ENCODE data around the gene CD27.

The CD27 gene

GRCh38 chr12:6444704-6445688, at the start of gene CD27:
Gene CD27 (plus strand): TSS chr12:6444955. CDS start chr12:6445096, 141 bp downstream.
- Mint-ChIP-seq H3K4me1 (ENCODE audit: low read depth) (peaks cover 51% of the 10 kb centered on the region), H3K36me3 (ENCODE audit: low read depth) (peaks cover 28% of the 10 kb centered on the region), H3K27me3 (ENCODE audit: low read depth) (no peaks in the 10 kb centered on the region), H3K9me3 (no peaks in the 10 kb centered on the region), H3K4me3 (peak within 1 kb of the TSS; percentile 93), H3K27ac (peak within 1 kb of the TSS; percentile 88)

- Mint-ChIP-seq H3K27ac (no peak overlapping the region), H3K4me1 (ENCODE audit: low read depth) (no peaks in the 10 kb centered on the region), H3K4me3 (no peak overlapping the region), H3K9me3 (no peaks in the 10 kb centered on the region), H3K36me3 (ENCODE audit: low read depth) (no peaks in the 10 kb centered on the region), H3K27me3 (ENCODE audit: low read depth) (peaks cover 7% of the 10 kb centered on the region)
Observed at GRCh38 chr12:6396031-6396430, 48.7 kb upstream of the CD27 start.

- Mint-ChIP-seq H3K36me3 (ENCODE audit: low read depth) (no peaks in the 10 kb centered on the region), H3K9me3 (no peaks in the 10 kb centered on the region), H3K27me3 (ENCODE audit: low read depth) (peaks cover 19% of the 10 kb centered on the region), H3K4me1 (ENCODE audit: low read depth) (no peaks in the 10 kb centered on the region), H3K4me3 (no peak overlapping the region), H3K27ac (no peak overlapping the region)
Observed at GRCh38 chr12:6399884-6400644, 44.7 kb upstream of the CD27 start.

DNA sequence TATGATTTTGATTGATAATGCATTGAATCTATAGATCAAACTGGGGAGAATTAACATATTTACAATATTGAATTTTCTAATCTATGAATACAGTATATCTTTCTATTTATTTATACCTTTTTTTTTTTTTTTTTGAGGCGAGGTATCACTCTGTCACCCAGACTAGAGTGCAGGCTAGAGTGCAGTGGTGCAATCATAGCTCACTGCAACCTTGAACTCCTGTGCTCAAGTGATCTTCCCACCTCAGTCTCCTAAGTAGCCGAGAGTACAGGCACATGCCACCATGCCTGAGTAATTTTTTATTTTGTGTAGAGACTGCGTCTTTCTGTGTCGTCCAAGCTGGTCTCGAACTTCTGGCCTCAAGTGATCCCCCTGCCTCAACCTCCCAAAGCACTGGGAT, 40.4 kb upstream of the CD27 start:
- no peaks in the 10 kb centered on the region for H3K36me3 Mint-ChIP-seq (ENCODE audit: low read depth)

GRCh38 chr12:6405963-6406362, 38.8 kb upstream of the CD27 start:
- H3K36me3 Mint-ChIP-seq (ENCODE audit: low read depth): no peaks in the 10 kb centered on the region
- no peaks in the 10 kb centered on the region for H3K4me1 Mint-ChIP-seq (ENCODE audit: low read depth)

More for the DNA sequence above, 40.4 kb upstream of the CD27 start:
- no peak overlapping the region for H3K27ac Mint-ChIP-seq
- no peak overlapping the region for H3K4me3 Mint-ChIP-seq
- H3K4me1 Mint-ChIP-seq (ENCODE audit: low read depth): no peaks in the 10 kb centered on the region
- no peaks in the 10 kb centered on the region for H3K9me3 Mint-ChIP-seq
- peaks cover 27% of the 10 kb centered on the region for H3K27me3 Mint-ChIP-seq (ENCODE audit: low read depth)

DNA sequence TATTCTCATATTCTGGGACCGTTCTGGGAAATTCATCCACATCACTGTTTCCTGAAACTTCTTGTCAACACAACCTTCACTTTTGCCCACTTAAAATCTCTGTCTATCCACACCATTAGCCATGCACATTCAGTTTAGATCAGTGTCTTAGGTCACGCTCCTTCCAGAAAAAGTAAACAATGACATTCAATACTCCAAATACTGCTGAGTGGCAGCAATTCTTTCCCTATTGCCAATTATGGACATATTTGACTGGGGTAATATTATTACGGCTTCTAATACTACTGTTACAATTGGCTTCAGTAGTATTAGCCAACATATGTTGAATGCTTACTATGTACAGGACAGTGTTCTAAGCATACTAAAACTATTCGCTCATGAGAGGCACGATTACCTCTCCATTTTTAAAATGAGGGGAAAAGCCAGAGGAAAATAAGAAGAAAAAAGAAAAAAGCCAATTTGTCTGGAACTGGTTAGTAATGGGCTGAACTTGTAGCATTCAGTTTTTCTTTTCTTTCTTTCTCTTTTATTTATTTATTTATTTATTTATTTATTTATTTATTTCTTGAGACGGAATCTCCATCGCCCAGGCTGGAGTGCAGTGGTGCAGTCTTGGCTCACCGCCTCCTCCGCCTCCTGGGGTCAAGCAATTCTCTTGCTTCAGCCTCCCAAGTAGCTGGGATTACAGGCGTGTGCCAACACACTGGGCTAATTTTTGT, 37.4 kb upstream of the CD27 start:
- Mint-ChIP-seq H3K27me3 (ENCODE audit: low read depth) (peaks cover 33% of the 10 kb centered on the region), H3K4me1 (ENCODE audit: low read depth) (no peaks in the 10 kb centered on the region), H3K27ac (no peak overlapping the region), H3K36me3 (ENCODE audit: low read depth) (no peaks in the 10 kb centered on the region), H3K4me3 (no peak overlapping the region), H3K9me3 (no peaks in the 10 kb centered on the region)

More at GRCh38 chr12:6405963-6406362, 38.8 kb upstream of the CD27 start:
- H3K27ac Mint-ChIP-seq: no peak overlapping the region
- no peak overlapping the region for H3K4me3 Mint-ChIP-seq
- no peaks in the 10 kb centered on the region for H3K9me3 Mint-ChIP-seq
- H3K27me3 Mint-ChIP-seq (ENCODE audit: low read depth): peaks cover 30% of the 10 kb centered on the region

DNA sequence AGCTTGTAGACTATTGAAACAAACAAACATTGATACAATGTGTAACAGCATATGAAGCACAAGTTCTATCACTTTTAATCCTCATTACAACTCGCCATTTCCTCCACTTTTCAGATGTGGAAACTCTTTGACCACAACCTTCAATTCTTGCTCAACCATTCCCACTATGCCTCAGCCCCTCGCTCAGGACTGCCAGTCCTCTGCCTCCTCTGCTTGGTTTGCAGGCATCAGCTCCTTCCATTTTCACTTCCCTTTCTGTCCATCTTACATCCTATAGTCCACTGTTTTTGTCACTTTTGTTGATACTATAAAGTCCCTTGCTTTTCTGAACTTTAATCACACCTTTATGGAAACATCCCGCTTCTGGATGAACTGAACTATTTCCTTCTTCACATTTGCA, 28.2 kb upstream of the CD27 start:
- H3K4me1 Mint-ChIP-seq (ENCODE audit: low read depth): peaks cover 8% of the 10 kb centered on the region
- no peak overlapping the region for H3K4me3 Mint-ChIP-seq
- H3K36me3 Mint-ChIP-seq (ENCODE audit: low read depth): no peaks in the 10 kb centered on the region
- no peak overlapping the region for H3K27ac Mint-ChIP-seq
- peaks cover 9% of the 10 kb centered on the region for H3K27me3 Mint-ChIP-seq (ENCODE audit: low read depth)
- no peaks in the 10 kb centered on the region for H3K9me3 Mint-ChIP-seq

DNA sequence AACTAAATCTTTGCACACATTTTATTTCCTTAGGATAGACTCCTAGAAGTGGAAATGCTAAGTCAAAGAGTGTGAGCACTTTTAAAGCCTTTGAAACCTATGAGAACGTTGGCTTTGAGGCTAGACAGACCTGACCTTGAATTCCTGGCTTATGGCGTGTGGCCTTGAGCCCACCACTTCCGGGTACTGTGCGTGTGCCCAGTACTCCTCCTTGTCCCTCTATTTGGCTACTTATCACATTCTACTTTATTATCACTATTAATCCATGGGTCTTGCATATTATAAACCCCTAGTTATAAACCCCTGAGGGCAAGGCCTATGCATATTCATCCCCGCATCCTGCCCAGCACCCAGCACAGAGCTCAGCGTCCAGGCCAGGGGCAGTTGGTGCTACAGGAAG, 26.0 kb upstream of the CD27 start:
- Mint-ChIP-seq H3K36me3 (ENCODE audit: low read depth) (no peaks in the 10 kb centered on the region), H3K27me3 (ENCODE audit: low read depth) (peaks cover 6% of the 10 kb centered on the region), H3K27ac (no peak overlapping the region), H3K4me3 (no peak overlapping the region), H3K4me1 (ENCODE audit: low read depth) (peaks cover 15% of the 10 kb centered on the region), H3K9me3 (no peaks in the 10 kb centered on the region)

DNA sequence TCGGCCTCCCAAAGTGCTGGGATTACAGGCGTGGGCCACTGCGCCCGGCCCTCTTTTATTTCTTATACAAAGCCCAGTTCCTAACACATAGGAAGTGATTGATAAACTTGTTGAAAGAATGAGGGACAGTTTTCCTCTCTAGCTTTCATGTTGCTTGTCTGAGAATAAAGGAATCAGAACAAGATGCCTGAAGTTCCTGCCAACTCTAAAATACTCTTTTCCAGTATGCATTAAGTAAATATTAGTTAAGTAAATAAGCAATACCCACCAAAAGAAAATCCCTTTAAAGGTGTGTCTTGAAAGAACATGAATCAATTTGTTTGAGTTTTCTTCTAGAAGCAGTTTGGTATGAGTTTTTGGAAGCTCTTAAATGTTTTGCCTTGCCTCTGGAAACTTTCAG, 24.4 kb upstream of the CD27 start:
- no peaks in the 10 kb centered on the region for H3K36me3 Mint-ChIP-seq (ENCODE audit: low read depth)
- peaks cover 6% of the 10 kb centered on the region for H3K27me3 Mint-ChIP-seq (ENCODE audit: low read depth)
- H3K4me1 Mint-ChIP-seq (ENCODE audit: low read depth): peaks cover 20% of the 10 kb centered on the region
- H3K27ac Mint-ChIP-seq: no peak overlapping the region
- H3K4me3 Mint-ChIP-seq: no peak overlapping the region
- H3K9me3 Mint-ChIP-seq: no peaks in the 10 kb centered on the region

DNA sequence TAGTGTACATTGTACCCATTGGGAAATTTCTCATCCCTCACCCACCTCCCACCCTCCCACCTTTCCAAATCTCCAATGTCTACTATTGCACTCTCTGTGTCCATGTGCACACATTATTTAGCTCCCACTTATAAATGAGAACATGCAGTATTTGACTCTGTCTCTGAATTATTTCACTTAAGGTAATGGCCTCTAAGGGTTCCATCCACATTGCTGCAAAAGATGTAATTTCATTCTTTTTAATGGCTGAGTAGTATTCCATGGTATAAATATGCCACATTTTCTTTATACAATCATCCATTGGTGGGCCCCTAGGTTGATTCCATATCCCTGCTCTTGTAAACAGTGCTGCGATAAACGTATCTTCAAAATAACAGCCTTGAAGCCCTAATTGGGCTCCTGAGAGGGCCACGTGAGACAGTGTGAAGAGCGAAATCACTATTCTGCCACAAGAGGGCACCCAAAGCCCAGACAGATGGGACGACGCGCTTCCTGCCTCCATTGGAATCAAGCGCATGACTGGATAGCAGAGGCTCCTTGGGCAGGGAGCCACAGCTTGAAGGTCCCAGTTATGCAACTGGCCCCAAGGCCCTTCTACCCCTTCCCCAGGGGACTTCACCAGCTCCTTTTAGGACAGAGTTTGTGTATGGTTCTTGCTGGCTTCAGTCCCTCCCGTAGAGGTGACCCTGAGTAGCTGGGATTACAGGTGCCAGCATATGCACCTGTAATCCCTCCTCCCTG, 21.3 kb upstream of the CD27 start:
- peaks cover 34% of the 10 kb centered on the region for H3K4me1 Mint-ChIP-seq (ENCODE audit: low read depth)
- no peak overlapping the region for H3K4me3 Mint-ChIP-seq
- peak overlapping the region; percentile 79 for H3K27ac Mint-ChIP-seq
- no peaks in the 10 kb centered on the region for H3K9me3 Mint-ChIP-seq
- no peaks in the 10 kb centered on the region for H3K36me3 Mint-ChIP-seq (ENCODE audit: low read depth)
- H3K27me3 Mint-ChIP-seq (ENCODE audit: low read depth): peaks cover 3% of the 10 kb centered on the region

DNA sequence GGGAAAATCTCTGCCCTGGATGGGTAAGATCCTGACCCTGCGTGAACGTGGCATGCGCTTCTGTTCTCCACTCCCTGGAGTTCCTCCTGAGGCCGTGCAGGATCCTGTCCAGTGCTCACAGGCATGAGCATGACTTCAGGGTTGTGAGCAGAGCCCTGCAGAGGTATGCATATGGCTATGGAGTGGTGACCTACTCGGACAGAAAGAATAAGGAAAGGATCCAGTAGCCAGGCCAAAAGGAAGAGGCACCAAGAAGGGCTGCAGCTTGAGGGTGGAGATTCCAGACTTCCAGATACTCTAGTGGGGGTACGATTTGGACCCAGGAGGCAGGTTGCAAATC, 20.8 kb upstream of the CD27 start:
- peaks cover 34% of the 10 kb centered on the region for H3K4me1 Mint-ChIP-seq (ENCODE audit: low read depth)
- no peaks in the 10 kb centered on the region for H3K9me3 Mint-ChIP-seq
- no peaks in the 10 kb centered on the region for H3K36me3 Mint-ChIP-seq (ENCODE audit: low read depth)
- peak overlapping the region; percentile 79 for H3K27ac Mint-ChIP-seq
- H3K27me3 Mint-ChIP-seq (ENCODE audit: low read depth): peaks cover 3% of the 10 kb centered on the region
- no peak overlapping the region for H3K4me3 Mint-ChIP-seq

- no peak overlapping the region for H3K4me3 Mint-ChIP-seq
- H3K4me1 Mint-ChIP-seq (ENCODE audit: low read depth): peaks cover 34% of the 10 kb centered on the region
- H3K9me3 Mint-ChIP-seq: no peaks in the 10 kb centered on the region
- H3K36me3 Mint-ChIP-seq (ENCODE audit: low read depth): no peaks in the 10 kb centered on the region
- peak overlapping the region; percentile 26 for H3K27ac Mint-ChIP-seq
- H3K27me3 Mint-ChIP-seq (ENCODE audit: low read depth): peaks cover 3% of the 10 kb centered on the region
Observed at GRCh38 chr12:6424866-6425265, 19.9 kb upstream of the CD27 start.

- Mint-ChIP-seq H3K4me1 (ENCODE audit: low read depth) (peaks cover 44% of the 10 kb centered on the region), H3K9me3 (no peaks in the 10 kb centered on the region), H3K4me3 (no peak overlapping the region), H3K27me3 (ENCODE audit: low read depth) (peaks cover 1% of the 10 kb centered on the region), H3K36me3 (ENCODE audit: low read depth) (no peaks in the 10 kb centered on the region), H3K27ac (peak overlapping the region; percentile 93)
Observed at GRCh38 chr12:6425590-6426531, 18.9 kb upstream of the CD27 start.

All from T-helper 1 cell treated with Interleukin-12 subunit alpha and Interleukin-12 subunit beta and Interleukin-4 antibody, amounts not matched to agents 30 μg/mL and 1 μg/mL, for 36 hours (primary cell).